Mucosa of stomach (tissue), 1 donor: ENCODE measurements around the gene SPTBN1.
"Not testable (repeated sequence)": the region's sequence is repeated elsewhere in the genome, so short reads cannot be mapped to it uniquely, and the experiment has no call there.

Experiments
- H3K27me3 ChIP-seq: one replicate; pipeline ENCODE4 v1.7.0; 2013; ENCODE audit warnings: mild to moderate bottlenecking, low read length; ENCODE audit not compliant: control insufficient read depth, insufficient read depth
- H3K36me3 ChIP-seq: one replicate; pipeline ENCODE4 v1.7.0; 2013; ENCODE audit warnings: low read length; ENCODE audit not compliant: control insufficient read depth, insufficient read depth
- H3K4me1 ChIP-seq: one replicate; pipeline ENCODE4 v1.7.0; 2013; ENCODE audit warnings: mild to moderate bottlenecking, low read length; ENCODE audit not compliant: control insufficient read depth, insufficient read depth
- H3K4me3 ChIP-seq: one replicate; pipeline ENCODE4 v1.7.0; 2013; ENCODE audit warnings: low read length
- H3K9ac ChIP-seq: one replicate; pipeline ENCODE4 v1.7.0; 2013; ENCODE audit warnings: mild to moderate bottlenecking, low read length, moderate library complexity
- H3K9me3 ChIP-seq: one replicate; pipeline ENCODE4 v1.7.0; 2013; ENCODE audit warnings: mild to moderate bottlenecking, low read length, moderate library complexity; ENCODE audit not compliant: control insufficient read depth
- donor health status: Pancreatic carcinoma.

SPTBN1 gene

DNA sequence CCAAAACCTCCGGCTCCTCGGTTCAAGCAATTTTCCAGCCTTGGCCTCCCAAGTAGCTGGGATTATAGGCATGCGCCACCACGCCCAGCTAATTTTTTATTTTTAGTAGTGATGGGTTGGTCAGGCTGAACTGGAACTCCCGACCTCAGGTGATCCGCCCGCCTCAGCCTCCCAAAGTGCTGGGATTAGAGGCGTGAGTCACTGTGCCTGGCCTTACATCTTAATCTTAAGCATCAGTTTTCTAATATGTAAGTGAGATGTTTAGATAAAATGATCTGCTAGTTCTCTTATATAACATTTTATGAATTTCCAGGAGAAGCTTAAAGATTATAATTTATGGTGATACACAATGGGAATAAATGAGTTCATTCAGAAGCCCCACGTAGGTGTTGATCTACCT lies 69.2 kb downstream of the SPTBN1 start:
- Histone ChIP-seq H3K36me3 (no peaks in the 10 kb centered on the region), H3K27me3 (no peaks in the 10 kb centered on the region), H3K4me1 (peaks cover 8% of the 10 kb centered on the region), H3K9me3 (no peaks in the 10 kb centered on the region), H3K9ac (no peak overlapping the region), H3K4me3 (no peak overlapping the region)

GRCh38 chr2:54526226-54526879 lies 70.2 kb downstream of the SPTBN1 start:
- Histone ChIP-seq H3K9me3 (no peaks in the 10 kb centered on the region), H3K27me3 (no peaks in the 10 kb centered on the region), H3K4me3 (no peak overlapping the region), H3K36me3 (no peaks in the 10 kb centered on the region), H3K9ac (no peak overlapping the region), H3K4me1 (peaks cover 8% of the 10 kb centered on the region)

DNA sequence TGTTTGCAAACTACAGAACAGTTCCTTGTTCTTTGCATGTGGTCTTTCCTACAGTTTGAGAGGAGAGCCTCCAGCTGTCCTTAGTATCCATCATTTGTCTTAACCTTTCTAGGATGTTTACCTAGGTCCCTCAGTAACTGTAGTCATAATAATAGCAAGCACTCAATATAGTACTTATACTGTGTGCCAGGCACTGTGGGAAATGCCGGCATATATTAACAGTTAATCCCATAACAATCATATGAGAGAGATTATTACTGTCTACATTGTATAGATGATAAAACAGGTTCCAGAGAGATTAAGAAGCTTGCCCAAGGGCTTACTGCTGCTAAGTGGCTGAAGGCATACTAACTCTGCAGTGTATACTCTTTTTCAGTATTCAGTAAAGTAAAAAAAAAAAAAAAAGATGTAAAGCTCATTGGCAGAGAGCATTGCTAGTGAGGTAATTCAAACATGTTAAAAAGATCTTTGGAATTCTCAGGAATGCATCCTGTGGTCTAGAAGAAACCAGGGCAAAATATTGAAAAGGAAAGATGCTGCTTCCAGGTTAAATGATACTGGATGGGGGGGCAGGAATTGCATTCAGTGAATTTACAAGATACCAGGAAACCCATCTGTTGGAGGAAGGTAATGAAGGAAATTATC lies 72.3 kb downstream of the SPTBN1 start:
- Histone ChIP-seq H3K9ac (no peak overlapping the region), H3K4me3 (no peak overlapping the region), H3K36me3 (no peaks in the 10 kb centered on the region), H3K27me3 (no peaks in the 10 kb centered on the region), H3K4me1 (peaks cover 9% of the 10 kb centered on the region), H3K9me3 (no peaks in the 10 kb centered on the region)

DNA sequence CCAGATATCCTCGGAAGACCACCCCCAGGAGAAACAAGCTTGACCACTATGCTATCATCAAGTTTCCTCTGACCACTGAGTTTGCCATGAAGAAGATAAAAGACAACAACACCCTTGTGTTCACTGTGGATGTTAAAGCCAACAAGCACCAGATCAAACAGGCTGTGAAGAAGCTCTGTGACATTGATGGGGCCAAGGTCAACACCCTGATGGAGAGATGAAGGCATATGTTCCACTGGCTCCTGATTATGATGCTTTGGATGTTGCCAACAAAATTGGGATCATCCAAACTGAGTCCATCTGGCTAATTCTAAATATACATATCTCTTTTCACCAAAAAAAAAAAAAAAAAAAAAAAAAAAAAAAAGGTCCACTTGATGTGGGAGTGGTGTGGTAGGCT lies 73.4 kb downstream of the SPTBN1 start:
- not testable (repeated sequence) for H3K4me3 ChIP-seq, H3K27me3 ChIP-seq, H3K9me3 ChIP-seq, H3K9ac ChIP-seq, H3K36me3 ChIP-seq
- H3K4me1 ChIP-seq, result peaks cover 16% of the 10 kb centered on the region

DNA sequence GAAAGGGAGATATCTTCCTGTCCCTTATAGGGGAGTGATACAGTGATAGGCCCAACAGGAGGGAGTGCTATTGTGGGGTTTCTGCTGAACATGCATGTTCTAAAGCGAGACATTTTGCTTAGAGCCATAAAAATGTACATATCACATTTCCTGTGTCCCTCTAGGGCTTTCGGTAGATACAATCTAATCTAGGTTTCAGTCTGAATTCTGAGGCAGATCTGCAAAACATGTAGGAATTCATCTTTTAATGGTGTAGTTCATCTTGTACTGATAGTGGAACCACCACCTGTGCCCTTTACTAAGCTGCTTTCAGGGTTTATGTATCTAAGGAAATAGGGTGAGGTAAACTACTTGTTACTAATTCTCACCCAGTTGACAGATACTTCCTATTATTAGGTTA lies 73.8 kb downstream of the SPTBN1 start:
- Histone ChIP-seq H3K9me3 (no peaks in the 10 kb centered on the region), H3K36me3 (no peaks in the 10 kb centered on the region), H3K9ac (no peak overlapping the region), H3K27me3 (no peaks in the 10 kb centered on the region), H3K4me1 (peaks cover 20% of the 10 kb centered on the region), H3K4me3 (no peak overlapping the region)

DNA sequence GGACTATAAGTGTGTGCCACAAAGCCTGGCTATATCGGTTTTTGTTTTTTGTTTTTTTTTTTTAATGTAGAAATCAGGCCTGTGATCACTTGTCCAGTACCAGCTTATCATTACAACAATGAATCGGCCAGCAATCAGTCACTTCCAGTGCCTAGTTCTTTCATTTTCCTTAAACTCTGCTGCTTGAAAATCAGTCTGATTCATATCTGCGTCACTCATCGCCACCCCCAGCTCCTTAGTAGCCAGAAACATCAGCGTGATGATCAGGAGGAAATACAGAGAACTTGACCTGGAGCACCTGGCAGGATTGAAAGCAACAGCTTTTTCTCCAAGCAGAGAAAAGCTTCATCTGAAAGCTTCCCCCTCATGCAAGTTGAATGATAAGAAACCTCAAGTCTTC lies 75.4 kb downstream of the SPTBN1 start:
- no peak overlapping the region for H3K4me3 ChIP-seq
- H3K9me3 ChIP-seq, result no peaks in the 10 kb centered on the region
- no peaks in the 10 kb centered on the region for H3K36me3 ChIP-seq
- no peaks in the 10 kb centered on the region for H3K27me3 ChIP-seq
- H3K4me1 ChIP-seq, result peaks cover 20% of the 10 kb centered on the region
- H3K9ac ChIP-seq, result no peak overlapping the region

DNA sequence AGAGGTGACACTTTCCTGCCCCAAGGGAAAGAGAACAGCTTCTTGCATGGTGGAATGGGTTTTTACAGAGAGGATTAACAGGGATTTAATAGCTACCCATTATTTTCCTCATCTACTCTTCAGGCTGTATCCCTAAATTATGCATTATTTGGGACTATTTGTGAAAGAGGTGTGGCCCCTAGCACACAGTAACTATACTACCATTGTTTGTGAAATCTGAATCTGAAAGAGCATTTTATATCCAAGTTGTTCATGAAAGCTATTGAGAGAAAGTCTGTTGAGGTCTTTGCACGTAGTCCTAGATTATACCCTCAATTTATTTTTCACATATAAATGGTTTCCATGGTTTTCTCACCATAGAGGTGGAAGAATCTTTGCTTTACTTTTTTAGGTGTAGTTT lies 78.1 kb downstream of the SPTBN1 start:
- Histone ChIP-seq H3K4me1 (peaks cover 20% of the 10 kb centered on the region), H3K9ac (no peak overlapping the region), H3K4me3 (no peak overlapping the region), H3K9me3 (no peaks in the 10 kb centered on the region), H3K27me3 (no peaks in the 10 kb centered on the region), H3K36me3 (no peaks in the 10 kb centered on the region)

GRCh38 chr2:54534625-54535024 lies 78.5 kb downstream of the SPTBN1 start:
- Histone ChIP-seq H3K36me3 (no peaks in the 10 kb centered on the region), H3K9ac (no peak overlapping the region), H3K27me3 (no peaks in the 10 kb centered on the region), H3K4me3 (no peak overlapping the region), H3K4me1 (peaks cover 20% of the 10 kb centered on the region), H3K9me3 (no peaks in the 10 kb centered on the region)

DNA sequence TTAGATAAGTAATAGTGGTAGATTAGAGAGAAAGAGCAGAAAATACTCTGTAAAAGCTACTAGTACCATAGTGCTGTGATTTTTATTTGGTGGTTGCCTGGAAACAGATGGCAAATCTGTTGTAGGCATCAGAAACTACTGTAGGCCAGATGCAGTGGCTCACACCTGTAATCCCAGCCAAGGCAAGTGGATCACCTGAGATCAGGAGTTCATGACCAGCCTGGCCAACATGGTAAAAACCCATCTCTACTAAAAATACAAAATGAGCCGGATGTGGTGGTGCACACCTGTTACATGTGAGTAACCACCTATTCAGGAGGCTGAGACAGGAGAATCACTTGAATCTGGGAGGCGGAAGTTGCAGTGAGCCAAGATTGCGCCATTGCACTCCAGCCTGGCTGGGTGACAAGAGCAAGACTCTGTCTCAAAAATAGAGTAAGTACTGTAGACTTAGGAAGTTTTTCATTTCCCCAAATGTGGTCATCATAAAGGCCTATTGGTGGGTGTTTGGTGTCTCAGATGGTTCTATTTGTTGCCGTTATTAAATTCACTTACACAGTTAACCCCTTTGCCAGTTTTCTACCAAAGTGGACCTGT lies 79.6 kb downstream of the SPTBN1 start:
- H3K4me3 ChIP-seq, result no peak overlapping the region
- H3K9ac ChIP-seq, result no peak overlapping the region
- peaks cover 20% of the 10 kb centered on the region for H3K4me1 ChIP-seq
- H3K27me3 ChIP-seq, result no peaks in the 10 kb centered on the region
- no peaks in the 10 kb centered on the region for H3K36me3 ChIP-seq
- H3K9me3 ChIP-seq, result no peaks in the 10 kb centered on the region

DNA sequence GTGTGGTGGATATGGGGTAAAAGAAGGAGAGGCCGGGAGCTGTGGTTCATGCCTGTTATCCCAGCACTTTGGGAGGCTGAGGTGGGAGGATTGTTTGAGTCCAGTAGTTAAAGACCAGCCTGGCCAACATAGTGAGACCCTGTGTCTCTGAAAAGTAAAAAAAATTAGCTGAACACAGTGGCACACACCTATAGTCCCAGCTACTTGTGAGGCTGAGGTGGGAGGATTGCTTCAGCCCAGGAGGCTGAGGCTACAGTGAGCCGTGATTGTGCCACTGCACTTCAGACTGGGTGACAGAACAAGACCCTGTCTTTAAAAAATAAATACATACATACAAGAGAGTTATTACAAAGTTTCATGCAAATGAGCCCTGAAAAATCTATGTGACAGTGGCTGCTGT lies 80.6 kb downstream of the SPTBN1 start:
- Histone ChIP-seq H3K27me3 (no peaks in the 10 kb centered on the region), H3K4me1 (peaks cover 20% of the 10 kb centered on the region), H3K4me3 (no peak overlapping the region), H3K36me3 (no peaks in the 10 kb centered on the region), H3K9me3 (no peaks in the 10 kb centered on the region), H3K9ac (no peak overlapping the region)

DNA sequence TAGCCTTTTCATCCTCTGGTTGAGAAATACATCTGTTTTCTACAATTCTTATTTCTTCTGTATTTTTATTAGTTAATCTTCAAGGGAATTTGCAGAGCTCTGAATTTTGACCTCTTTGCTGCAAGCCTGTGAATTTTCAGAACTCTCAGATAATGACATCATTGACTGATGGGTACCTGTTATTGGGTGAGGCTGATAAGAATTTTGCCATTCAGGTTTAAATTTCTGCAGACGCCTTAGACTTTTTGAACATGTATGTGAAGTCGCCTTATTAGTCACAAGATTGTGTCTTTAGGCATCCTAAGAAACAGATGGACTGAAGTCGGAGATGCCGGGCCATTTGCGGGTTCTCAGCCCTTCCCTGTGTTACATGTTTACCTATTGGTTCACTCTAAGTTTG lies 82.4 kb downstream of the SPTBN1 start:
- H3K4me3 ChIP-seq, result no peak overlapping the region
- H3K9ac ChIP-seq, result no peak overlapping the region
- no peaks in the 10 kb centered on the region for H3K9me3 ChIP-seq
- H3K4me1 ChIP-seq, result peaks cover 13% of the 10 kb centered on the region
- H3K36me3 ChIP-seq, result no peaks in the 10 kb centered on the region
- H3K27me3 ChIP-seq, result no peaks in the 10 kb centered on the region

DNA sequence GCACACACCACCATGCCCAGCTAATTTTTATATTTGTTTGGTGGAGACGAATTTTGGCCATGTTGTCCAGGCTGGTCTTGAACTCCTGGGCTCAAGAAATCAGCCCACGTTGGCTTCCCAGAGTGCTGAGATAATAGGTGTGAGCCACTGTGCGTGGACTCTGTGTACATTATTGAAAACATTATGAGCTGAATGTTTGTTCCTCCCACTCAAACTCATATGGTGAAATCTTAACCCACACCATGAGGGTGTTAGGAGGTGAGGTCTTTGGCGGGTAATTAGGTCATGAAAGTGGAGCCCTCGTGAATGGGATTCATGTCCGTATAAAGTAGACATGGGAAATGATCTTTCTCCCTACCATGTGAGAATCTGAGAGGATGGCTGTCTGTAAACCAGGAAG lies 83.6 kb downstream of the SPTBN1 start:
- no peaks in the 10 kb centered on the region for H3K9me3 ChIP-seq
- peaks cover 3% of the 10 kb centered on the region for H3K4me1 ChIP-seq
- H3K4me3 ChIP-seq, result no peak overlapping the region
- H3K27me3 ChIP-seq, result no peaks in the 10 kb centered on the region
- H3K36me3 ChIP-seq, result no peaks in the 10 kb centered on the region
- no peak overlapping the region for H3K9ac ChIP-seq
